Osteoblast (primary cell): Measurements from ENCODE around the gene SUMO1. TPM values are rescaled to one million over a fixed set of nuclear protein-coding genes. Genes with fewer than 3 reads are reported as not detected.
"Not testable (repeated sequence)": the region's sequence is repeated elsewhere in the genome, so short reads cannot be mapped to it uniquely, and the experiment has no call there.

Source experiments
- DNase-seq: peaks from one replicate; pipeline ENCODE4 v3.0.0; 2011; ENCODE audit warnings: low spot score, mixed read lengths; ENCODE audit not compliant: insufficient read length; ENCODE audit errors: missing footprints
- H2AFZ ChIP-seq: 2 replicates; pipeline ENCODE4 v1.6.0; 2011; ENCODE audit warnings: mild to moderate bottlenecking, low read length
- H3K27ac ChIP-seq: 2 replicates; pipeline ENCODE4 v1.5.1; 2011; ENCODE audit warnings: mild to moderate bottlenecking, low read depth, low read length, moderate library complexity
- H3K27me3 ChIP-seq: 2 replicates; pipeline ENCODE4 v1.6.0; 2012; ENCODE audit warnings: mild to moderate bottlenecking, control low read depth, inconsistent platforms, low read length, moderate library complexity; ENCODE audit not compliant: insufficient read depth
- H3K36me3 ChIP-seq: 2 replicates; pipeline ENCODE4 v1.5.1; 2011; ENCODE audit warnings: mild to moderate bottlenecking, low read length, control low read depth, moderate library complexity; ENCODE audit not compliant: insufficient read depth
- H3K4me1 ChIP-seq: 2 replicates; pipeline ENCODE4 v1.5.1; 2011; ENCODE audit warnings: mild to moderate bottlenecking, low read length, control low read depth, moderate library complexity; ENCODE audit not compliant: insufficient read depth
- H3K4me2 ChIP-seq: 2 replicates; pipeline ENCODE4 v1.6.0; 2011; ENCODE audit warnings: mild to moderate bottlenecking, low read length; ENCODE audit not compliant: insufficient read depth
- H3K4me3 ChIP-seq: fragments of 200-600 bp; sonication (generic); 3 replicates; pipeline ENCODE4 v1.5.1; 2012; ENCODE audit warnings: mild to moderate bottlenecking, low read length, inconsistent platforms; ENCODE audit not compliant: insufficient read depth
- H3K79me2 ChIP-seq: 2 replicates; pipeline ENCODE4 v1.6.0; 2012; ENCODE audit warnings: mild to moderate bottlenecking, low read length, control low read depth, inconsistent platforms; ENCODE audit not compliant: insufficient read depth
- H3K9me3 ChIP-seq: 2 replicates; pipeline ENCODE4 v1.5.1; 2011; ENCODE audit warnings: low read depth, low read length, control low read depth
- H4K20me1 ChIP-seq: 2 replicates; pipeline ENCODE4 v1.6.0; 2012; ENCODE audit warnings: mild to moderate bottlenecking, low read length, control low read depth; ENCODE audit not compliant: insufficient read depth
- total RNA-seq: library from RNA; depleted of rRNA; stranded (reverse); fragments of >200 nt; gene quantifications from 2 replicates; pipeline ENCODE4 v1.2.3, GENCODE V29; 2012
- TF ChIP-seq, protein P1 (sequence below): IDR thresholded peaks from 2 replicates; pipeline ENCODE4 v1.5.1; 2011; ENCODE audit warnings: mild to moderate bottlenecking, low read depth, low read length, moderate library complexity; ENCODE audit errors: extremely low read depth

The SUMO1 gene
- total RNA-seq, 1 donor = 107 TPM

- H2AFZ ChIP-seq = peak overlapping the region; percentile 51
- H3K27me3 ChIP-seq = no peaks in the 10 kb centered on the region
- no peak overlapping the region for H3K4me3 ChIP-seq
- no peak overlapping the region for H3K27ac ChIP-seq
- no peaks in the 10 kb centered on the region for H3K4me1 ChIP-seq
- TF ChIP-seq, protein P1, sequence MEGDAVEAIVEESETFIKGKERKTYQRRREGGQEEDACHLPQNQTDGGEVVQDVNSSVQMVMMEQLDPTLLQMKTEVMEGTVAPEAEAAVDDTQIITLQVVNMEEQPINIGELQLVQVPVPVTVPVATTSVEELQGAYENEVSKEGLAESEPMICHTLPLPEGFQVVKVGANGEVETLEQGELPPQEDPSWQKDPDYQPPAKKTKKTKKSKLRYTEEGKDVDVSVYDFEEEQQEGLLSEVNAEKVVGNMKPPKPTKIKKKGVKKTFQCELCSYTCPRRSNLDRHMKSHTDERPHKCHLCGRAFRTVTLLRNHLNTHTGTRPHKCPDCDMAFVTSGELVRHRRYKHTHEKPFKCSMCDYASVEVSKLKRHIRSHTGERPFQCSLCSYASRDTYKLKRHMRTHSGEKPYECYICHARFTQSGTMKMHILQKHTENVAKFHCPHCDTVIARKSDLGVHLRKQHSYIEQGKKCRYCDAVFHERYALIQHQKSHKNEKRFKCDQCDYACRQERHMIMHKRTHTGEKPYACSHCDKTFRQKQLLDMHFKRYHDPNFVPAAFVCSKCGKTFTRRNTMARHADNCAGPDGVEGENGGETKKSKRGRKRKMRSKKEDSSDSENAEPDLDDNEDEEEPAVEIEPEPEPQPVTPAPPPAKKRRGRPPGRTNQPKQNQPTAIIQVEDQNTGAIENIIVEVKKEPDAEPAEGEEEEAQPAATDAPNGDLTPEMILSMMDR = no peak
- H4K20me1 ChIP-seq = no peaks in the 10 kb centered on the region
- H3K79me2 ChIP-seq = no peaks in the 10 kb centered on the region
- no peak overlapping the region for H3K4me2 ChIP-seq
- no peak for DNase-seq
- H3K36me3 ChIP-seq = no peaks in the 10 kb centered on the region
- no peaks in the 10 kb centered on the region for H3K9me3 ChIP-seq
Measured at GRCh38 chr2:202249521-202250253, 11.3 kb upstream of the SUMO1 start.

DNA sequence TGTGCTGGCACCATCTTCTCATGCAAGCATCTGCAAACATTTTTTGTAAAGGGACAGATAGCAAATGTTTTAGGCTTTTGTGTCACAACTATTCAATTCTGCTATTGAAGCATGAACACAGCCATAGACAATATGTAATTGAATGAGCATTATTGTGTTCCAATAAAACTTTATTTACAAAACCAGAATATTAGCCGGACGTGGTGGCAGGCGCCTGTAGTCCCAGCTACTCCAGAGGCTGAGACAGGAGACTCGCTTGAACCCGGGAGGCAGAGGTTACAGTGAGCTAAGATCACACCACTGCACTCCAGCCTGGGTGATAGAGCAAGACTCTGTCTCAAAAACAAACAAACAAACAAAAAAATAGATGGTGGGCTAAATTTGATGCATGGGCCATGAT is 9.3 kb upstream of the SUMO1 start:
- not testable (repeated sequence) for H3K4me2 ChIP-seq, H3K4me1 ChIP-seq, H3K27me3 ChIP-seq, H3K4me3 ChIP-seq, H2AFZ ChIP-seq, H4K20me1 ChIP-seq, H3K36me3 ChIP-seq, H3K9me3 ChIP-seq, H3K27ac ChIP-seq, H3K79me2 ChIP-seq
- DNase-seq = peak; percentile 54

GRCh38 chr2:202237787-202238233 is 587 bp downstream of the SUMO1 start:
- Histone ChIP-seq H3K9me3 (no peaks in the 10 kb centered on the region), H4K20me1 (peaks cover 37% of the 10 kb centered on the region), H3K4me3 (peak overlapping the region; percentile 85), H2AFZ (peak overlapping the region; percentile 69), H3K27ac (peak overlapping the region; percentile 70), H3K4me1 (peaks cover 13% of the 10 kb centered on the region), H3K4me2 (peak overlapping the region; percentile 95), H3K79me2 (peaks cover 55% of the 10 kb centered on the region), H3K27me3 (no peaks in the 10 kb centered on the region), H3K36me3 (no peaks in the 10 kb centered on the region)
- DNase-seq = peak; percentile 73
- TF ChIP-seq, protein P1 = no peak

- Histone ChIP-seq H3K9me3 (no peaks in the 10 kb centered on the region), H3K27ac (no peak overlapping the region), H3K4me3 (no peak overlapping the region), H3K79me2 (peaks cover 84% of the 10 kb centered on the region), H2AFZ (no peak overlapping the region), H3K27me3 (no peaks in the 10 kb centered on the region), H4K20me1 (peaks cover 21% of the 10 kb centered on the region), H3K36me3 (peaks cover 9% of the 10 kb centered on the region), H3K4me1 (peaks cover 7% of the 10 kb centered on the region), H3K4me2 (peak overlapping the region; percentile 6)
- TF ChIP-seq, protein P1 = no peak
- peak; percentile 34 for DNase-seq
Measured at GRCh38 chr2:202221873-202222272, 16.5 kb downstream of the SUMO1 start.
